ENCODE results near the gene POGZ.

POGZ gene

DNA sequence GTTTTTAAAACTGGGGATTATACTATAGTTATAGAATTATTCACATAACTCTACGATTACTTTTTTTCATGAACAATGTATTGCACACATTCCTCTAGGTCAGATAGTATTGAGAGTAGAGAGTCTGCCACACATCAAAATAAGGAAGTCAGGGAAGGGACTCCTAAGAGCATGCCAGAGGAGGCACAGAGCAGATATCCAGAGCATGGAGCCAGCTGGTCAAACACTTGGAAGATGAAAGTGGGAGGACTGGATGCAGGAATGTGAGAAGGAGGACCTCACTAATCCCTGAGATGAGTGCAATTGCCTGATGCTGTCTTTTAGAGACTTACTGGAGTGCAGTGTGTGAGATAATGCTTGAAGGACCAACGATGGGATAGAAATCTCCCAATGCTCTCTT is 102.6 kb downstream of the POGZ start:
- TF ChIP-seq, protein P1, sequence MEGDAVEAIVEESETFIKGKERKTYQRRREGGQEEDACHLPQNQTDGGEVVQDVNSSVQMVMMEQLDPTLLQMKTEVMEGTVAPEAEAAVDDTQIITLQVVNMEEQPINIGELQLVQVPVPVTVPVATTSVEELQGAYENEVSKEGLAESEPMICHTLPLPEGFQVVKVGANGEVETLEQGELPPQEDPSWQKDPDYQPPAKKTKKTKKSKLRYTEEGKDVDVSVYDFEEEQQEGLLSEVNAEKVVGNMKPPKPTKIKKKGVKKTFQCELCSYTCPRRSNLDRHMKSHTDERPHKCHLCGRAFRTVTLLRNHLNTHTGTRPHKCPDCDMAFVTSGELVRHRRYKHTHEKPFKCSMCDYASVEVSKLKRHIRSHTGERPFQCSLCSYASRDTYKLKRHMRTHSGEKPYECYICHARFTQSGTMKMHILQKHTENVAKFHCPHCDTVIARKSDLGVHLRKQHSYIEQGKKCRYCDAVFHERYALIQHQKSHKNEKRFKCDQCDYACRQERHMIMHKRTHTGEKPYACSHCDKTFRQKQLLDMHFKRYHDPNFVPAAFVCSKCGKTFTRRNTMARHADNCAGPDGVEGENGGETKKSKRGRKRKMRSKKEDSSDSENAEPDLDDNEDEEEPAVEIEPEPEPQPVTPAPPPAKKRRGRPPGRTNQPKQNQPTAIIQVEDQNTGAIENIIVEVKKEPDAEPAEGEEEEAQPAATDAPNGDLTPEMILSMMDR (conservative IDR thresholded peaks at IDR 0.05): no peak
- H3K27ac ChIP-seq: no peak overlapping the region
